Transverse colon (tissue), 4 donors: ENCODE measurements around the gene AIMP2. TPM values are rescaled to one million over a fixed set of nuclear protein-coding genes. Genes with fewer than 3 reads are reported as not detected.
"Not testable (repeated sequence)": the region's sequence is repeated elsewhere in the genome, so short reads cannot be mapped to it uniquely, and the experiment has no call there.

Experiments used
- DNase-seq: peaks from one replicate; pipeline ENCODE4 v3.0.0-alpha.2; 2019
- H3K27ac ChIP-seq, 4 donors: fragments of 200-600 bp; sonication (generic); 2 replicates each; pipeline ENCODE4 v1.5.1; 2016 to 2018; ENCODE audit warnings: inconsistent platforms in 4 of 4
- H3K27me3 ChIP-seq: fragments of 200-600 bp; sonication (generic); 2 replicates; pipeline ENCODE4 v1.5.1; 2017; ENCODE audit warnings: inconsistent platforms
- H3K36me3 ChIP-seq, 4 donors: fragments of 200-600 bp; sonication (generic); 2 replicates each; pipeline ENCODE4 v1.5.1; 2017 to 2019; ENCODE audit warnings: inconsistent platforms in 4 of 4
- H3K4me1 ChIP-seq, 4 donors: fragments of 200-600 bp; sonication (generic); 2 replicates each; pipeline ENCODE4 v1.5.1; 2017 to 2020; ENCODE audit warnings: inconsistent platforms in 4 of 4
- H3K4me3 ChIP-seq, 4 donors: fragments of 200-600 bp; sonication (generic); 1 replicate in 1 of 4; 2 replicates in 3 of 4; pipeline versions ENCODE4 v1.5.1 to v1.6.1; 2017 to 2019; ENCODE audit warnings: inconsistent platforms in 4 of 4
- H3K9me3 ChIP-seq, 2 donors: fragments of 200-600 bp; sonication (generic); 2 replicates each; pipeline ENCODE4 v1.5.1; 2017 to 2019; ENCODE audit warnings: inconsistent platforms in 2 of 2
- EP300 ChIP-seq: sonication (generic); formaldehyde crosslinking; IDR thresholded peaks from one replicate; pipeline ENCODE4 v1.6.1; 2017; ENCODE audit warnings: antibody characterized with exemption, low read depth
- POLR2A ChIP-seq: fragments of 450-650 bp; IDR thresholded peaks from one replicate; pipeline ENCODE4 v1.6.1; 2016; ENCODE audit warnings: antibody characterized with exemption, mild to moderate bottlenecking, moderate library complexity
- POLR2AphosphoS5 ChIP-seq, 3 donors: sonication (generic); formaldehyde crosslinking; IDR thresholded peaks; one replicate each; pipeline ENCODE4 v1.6.1; 2016; ENCODE audit warnings: antibody characterized with exemption in 3 of 3
- WGBS, 2 donors: methylation state at CpG; one replicate each; pipeline ENCODE4 v1.1.5; 2018; ENCODE audit warnings: low coverage in 1 of 2; 5-methylcytosine and 5-hydroxymethylcytosine counted together
- in situ Hi-C, 4 donors: fragments of 200-750 bp; cut with MboI; loops; one replicate each; pipeline versions ENCODE4 v1.15.0 to v1.15.1; 2017; ENCODE audit warnings: low sequenced_read_pairs in 3 of 4, low pct_ligation_motif_present in 1 of 4, low pct_unique_long_range_greater_than_20kb in 1 of 4
- intact Hi-C: fragments of 100-400 bp; cut with DNase I; formaldehyde crosslinking; loops from one replicate; pipeline ENCODE4 v1.15.1; 2023; ENCODE audit warnings: low total_unique reads
- total RNA-seq, 4 donors: library from RNA; depleted of rRNA; stranded (reverse); fragments of >200 nt; gene quantifications; one replicate each; pipeline ENCODE4 v1.1.0, GENCODE V29; 2016
- TF ChIP-seq, protein P1 (sequence below), 5 experiments: fragments of 200-600 bp in 3 of 5; fragments of 450-650 bp in 2 of 5; sonication (generic) in 3 of 5; IDR thresholded peaks; 1 replicate in 2 of 5; 2 replicates in 3 of 5; pipeline ENCODE4 v1.5.1; 2016 to 2017; ENCODE audit warnings: antibody characterized with exemption in 5 of 5, inconsistent platforms in 3 of 5, mild to moderate bottlenecking in 2 of 5, moderate library complexity in 1 of 5

The AIMP2 gene
- total RNA-seq, result 10 to 100 TPM in 3 of 4 donors, 1 to 10 TPM in 1; 4.9 to 56.8 (median 47.1) TPM

DNA sequence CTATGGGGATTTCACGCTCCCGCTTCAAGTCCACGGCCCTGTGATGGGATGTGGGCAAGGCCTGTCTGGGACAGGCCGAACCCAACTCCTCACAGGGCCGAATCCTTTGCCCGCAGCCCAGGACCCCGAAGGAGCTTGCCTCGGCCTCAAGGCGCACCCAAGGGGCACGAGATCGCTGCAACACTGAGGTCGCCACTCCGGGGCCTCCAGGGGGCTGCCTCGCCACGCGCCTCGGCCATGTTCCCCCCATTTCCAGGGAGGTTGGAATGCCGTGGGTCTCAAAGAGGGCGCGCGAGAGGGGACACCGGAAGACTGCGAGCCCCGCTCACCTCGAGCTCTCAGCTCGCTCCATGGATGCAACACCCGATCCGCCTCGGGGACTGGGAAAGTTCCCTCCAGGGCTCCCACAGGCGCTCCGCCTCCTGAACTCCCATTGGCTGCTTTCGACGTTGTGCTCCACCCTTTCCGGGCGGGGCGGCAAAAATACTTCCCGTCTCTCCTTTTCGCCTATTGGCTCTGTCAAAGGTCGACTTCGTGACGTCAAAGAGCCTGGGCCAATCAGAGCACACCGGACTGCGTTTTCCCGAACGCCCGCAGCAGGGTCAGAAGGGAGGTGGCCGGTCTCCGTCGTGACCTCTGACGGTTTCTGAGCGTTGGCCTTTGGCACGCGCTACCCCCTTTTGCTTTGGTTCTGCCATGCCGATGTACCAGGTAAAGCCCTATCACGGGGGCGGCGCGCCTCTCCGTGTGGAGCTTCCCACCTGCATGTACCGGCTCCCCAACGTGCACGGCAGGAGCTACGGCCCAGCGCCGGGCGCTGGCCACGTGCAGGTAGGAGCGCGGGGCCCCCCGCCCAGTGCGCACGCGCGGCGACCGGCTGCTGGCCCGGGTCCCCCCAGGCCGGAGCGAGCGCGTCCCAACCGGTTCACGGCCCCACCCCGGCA, at the start of gene AIMP2, which contains the start of gene PMS2:
TSS of gene AIMP2 (plus strand) at position 605 of the 944 bp plus-strand sequence. CDS start at position 697, 92 bp downstream.
TSS of gene PMS2 (minus strand) at position 382 of the 944 bp plus-strand sequence. CDS start at position 352, 30 bp downstream.
- no peaks in the 10 kb centered on the region for H3K27me3 ChIP-seq
- H3K9me3 ChIP-seq, result no peaks in the 10 kb centered on the region
- peak within 1 kb of the TSS; percentile 62 to 98 (median 68) for H3K4me3 ChIP-seq
- no peaks in the 10 kb centered on the region for H3K36me3 ChIP-seq
- peak within 1 kb of the TSS; percentile 94 to 98 (median 96) for H3K27ac ChIP-seq
- peaks cover 0 to 55% (median 39%) of the 10 kb centered on the region in 4 donors for H3K4me1 ChIP-seq
- intact Hi-C loops (no loop called here), in situ Hi-C loops (no loop called here)
- 0% methylated on average over 4 to 66 of the region's 84 CpGs for WGBS, 2 donors
- DNase-seq, result peak; percentile 99
- TF ChIP-seq POLR2AphosphoS5 (IDR thresholded peaks at IDR 0.05), result peak; percentile 86 to 89 (median 89)
- peak; percentile 92 for TF ChIP-seq POLR2A
- TF ChIP-seq, protein P1, sequence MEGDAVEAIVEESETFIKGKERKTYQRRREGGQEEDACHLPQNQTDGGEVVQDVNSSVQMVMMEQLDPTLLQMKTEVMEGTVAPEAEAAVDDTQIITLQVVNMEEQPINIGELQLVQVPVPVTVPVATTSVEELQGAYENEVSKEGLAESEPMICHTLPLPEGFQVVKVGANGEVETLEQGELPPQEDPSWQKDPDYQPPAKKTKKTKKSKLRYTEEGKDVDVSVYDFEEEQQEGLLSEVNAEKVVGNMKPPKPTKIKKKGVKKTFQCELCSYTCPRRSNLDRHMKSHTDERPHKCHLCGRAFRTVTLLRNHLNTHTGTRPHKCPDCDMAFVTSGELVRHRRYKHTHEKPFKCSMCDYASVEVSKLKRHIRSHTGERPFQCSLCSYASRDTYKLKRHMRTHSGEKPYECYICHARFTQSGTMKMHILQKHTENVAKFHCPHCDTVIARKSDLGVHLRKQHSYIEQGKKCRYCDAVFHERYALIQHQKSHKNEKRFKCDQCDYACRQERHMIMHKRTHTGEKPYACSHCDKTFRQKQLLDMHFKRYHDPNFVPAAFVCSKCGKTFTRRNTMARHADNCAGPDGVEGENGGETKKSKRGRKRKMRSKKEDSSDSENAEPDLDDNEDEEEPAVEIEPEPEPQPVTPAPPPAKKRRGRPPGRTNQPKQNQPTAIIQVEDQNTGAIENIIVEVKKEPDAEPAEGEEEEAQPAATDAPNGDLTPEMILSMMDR (IDR thresholded peaks at IDR 0.05), result peak in 1 of 5 experiments; percentile 31
- no peak for TF ChIP-seq EP300

DNA sequence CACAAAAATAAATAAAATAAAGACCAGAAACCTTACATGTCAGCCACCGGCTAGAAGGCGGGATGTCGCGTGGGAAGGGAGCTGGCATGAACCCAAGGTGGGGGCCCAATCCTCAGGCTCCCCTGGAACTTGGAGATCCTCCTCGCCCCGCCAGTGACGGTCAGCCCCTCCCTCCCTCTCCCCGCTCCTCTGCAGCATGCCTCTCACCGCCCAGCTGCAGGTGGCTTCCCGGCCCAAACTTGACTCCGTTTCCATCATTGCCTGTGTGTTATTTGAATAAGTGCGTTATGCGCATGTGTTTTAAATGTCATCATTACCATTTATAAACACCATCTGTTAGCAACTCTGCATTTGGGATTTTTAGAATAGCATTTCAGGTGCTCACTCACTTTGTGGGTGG, 45.9 kb upstream of the AIMP2 start:
- H3K4me3 ChIP-seq, H3K9me3 ChIP-seq, intact Hi-C loops, H3K36me3 ChIP-seq, DNase-seq, in situ Hi-C loops, H3K4me1 ChIP-seq, H3K27me3 ChIP-seq, H3K27ac ChIP-seq: not testable (repeated sequence)
- WGBS, 2 donors, result 85% methylated on average over 4 of the region's 13 CpGs; no CpG with 5 or more reads in 1 of the 2 donors

DNA sequence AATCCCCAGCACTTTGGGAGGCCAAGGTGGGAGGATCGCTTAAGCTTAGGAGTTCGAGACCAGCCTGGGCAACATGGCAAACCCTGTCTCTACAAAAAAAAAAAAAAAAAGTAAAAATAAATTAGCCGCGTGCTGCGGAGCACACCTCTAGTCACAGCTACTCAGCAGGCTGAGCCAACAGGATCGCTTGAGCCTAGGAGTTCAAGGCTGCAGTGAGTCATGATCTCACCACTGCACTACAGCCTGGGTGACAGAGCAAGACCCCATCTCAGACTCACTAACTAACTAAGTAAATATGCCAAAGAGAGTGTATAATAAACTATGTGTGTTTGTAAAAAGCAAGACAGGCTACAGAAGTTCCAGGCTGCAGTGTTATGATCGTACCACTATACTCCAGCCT, 45.3 kb upstream of the AIMP2 start:
- DNase-seq, in situ Hi-C loops, intact Hi-C loops, H3K9me3 ChIP-seq, H3K27me3 ChIP-seq, H3K4me1 ChIP-seq, H3K27ac ChIP-seq, H3K4me3 ChIP-seq, H3K36me3 ChIP-seq: not testable (repeated sequence)
- 80% methylated on average over 4 of the region's 7 CpGs; no CpG with 5 or more reads in 1 of the 2 donors for WGBS, 2 donors

DNA sequence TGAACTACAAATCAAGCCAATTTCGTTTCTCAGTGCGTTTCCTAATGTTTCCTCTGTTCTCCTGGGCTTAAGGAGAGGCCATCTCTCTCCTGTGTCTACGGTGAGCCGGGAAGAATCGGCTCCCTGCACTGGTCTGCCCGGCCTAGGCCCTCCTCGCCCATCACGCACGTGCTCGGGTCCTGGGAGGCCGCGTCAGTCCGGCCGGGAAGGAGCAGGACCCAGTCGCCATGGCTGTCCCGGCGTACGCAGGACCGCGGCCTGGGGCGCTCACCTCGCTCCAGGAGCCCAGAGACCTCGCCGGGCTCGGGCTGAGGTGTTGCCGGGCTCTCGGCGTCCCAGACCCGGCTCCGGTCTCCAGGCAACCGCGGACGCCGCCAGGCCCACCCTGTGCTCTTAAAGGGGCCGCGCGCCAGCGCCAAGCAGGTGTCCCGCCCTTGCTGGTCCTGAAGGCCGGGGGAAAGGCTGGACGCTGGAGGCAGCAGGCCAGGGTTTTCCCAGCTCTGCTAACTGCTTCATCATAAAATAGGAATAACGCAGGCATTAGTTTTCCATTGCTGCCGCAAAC, 38.6 kb upstream of the AIMP2 start, which contains the start of gene RSPH10B:
TSS of gene RSPH10B (minus strand) at position 343 of the 565 bp plus-strand sequence. CDS start 3,573 bp downstream, outside the sequence.
- intact Hi-C loops, H3K27ac ChIP-seq, H3K9me3 ChIP-seq, H3K4me3 ChIP-seq, in situ Hi-C loops, H3K36me3 ChIP-seq, H3K4me1 ChIP-seq, DNase-seq, H3K27me3 ChIP-seq: not testable (repeated sequence)
- WGBS, 2 donors, result no CpG with 5 or more reads among the region's 43 CpGs

DNA sequence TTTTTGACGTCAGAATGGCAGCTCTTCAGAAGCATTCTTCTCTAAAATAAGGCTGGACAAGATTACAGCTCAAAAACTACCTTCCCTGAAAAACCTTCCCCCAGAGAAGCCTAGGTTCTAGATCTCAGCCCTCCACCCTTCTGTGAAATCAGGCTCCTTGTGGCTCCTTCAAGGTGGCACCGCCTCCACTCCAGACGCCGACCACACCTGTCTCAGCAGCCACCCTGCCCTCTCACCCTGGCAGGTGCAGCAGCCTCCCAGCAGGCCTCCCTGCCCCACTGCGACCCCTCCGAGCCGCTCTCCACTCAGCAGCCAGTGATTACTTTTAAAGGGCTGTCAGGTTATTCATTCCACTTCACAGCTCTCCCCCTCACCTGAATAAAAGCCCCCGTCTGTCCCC, 35.5 kb upstream of the AIMP2 start:
- H3K4me1 ChIP-seq, H3K27ac ChIP-seq, H3K4me3 ChIP-seq, in situ Hi-C loops, H3K27me3 ChIP-seq, H3K36me3 ChIP-seq, DNase-seq, H3K9me3 ChIP-seq, intact Hi-C loops: not testable (repeated sequence)
- WGBS, 2 donors, result no CpG with 5 or more reads among the region's 8 CpGs

DNA sequence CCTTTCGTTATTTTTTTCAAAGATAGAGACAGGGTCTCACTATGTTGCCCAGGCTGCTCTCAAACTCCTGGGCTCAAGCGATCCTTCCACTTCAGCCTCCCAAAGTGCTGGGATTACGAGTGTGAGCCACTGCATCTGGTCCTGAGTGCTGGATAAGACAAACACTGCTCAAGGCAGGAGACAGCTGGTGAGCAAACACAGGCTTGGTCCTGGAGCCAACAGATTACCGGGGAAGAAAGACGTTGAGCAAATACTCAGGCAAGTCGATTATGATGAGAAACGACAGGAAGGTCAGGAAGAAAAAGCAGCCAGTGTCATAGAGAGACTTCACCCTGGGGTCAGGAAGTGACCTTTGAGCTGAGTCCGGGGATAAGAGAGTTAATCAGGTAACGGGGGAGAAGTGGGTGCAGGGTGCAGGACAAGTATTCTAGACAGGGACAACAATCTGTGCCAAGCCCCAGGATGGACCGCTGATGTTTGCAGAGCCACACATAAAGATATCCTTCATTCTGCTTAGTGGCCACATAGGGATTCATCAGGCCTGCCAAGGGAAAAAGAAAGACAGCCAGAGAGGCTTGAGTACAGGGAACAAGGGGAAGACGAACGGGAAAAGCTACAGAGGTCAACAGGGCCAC, 29.3 kb upstream of the AIMP2 start:
- H3K27ac ChIP-seq, DNase-seq, H3K4me1 ChIP-seq, intact Hi-C loops, H3K9me3 ChIP-seq, H3K27me3 ChIP-seq, H3K4me3 ChIP-seq, H3K36me3 ChIP-seq: not testable (repeated sequence)
- in situ Hi-C loops, result loop anchor here in 2 of 4 donors (25.0 kb wide), 1 partner anchor 117 kb away; no protein-coding TSS in a partner anchor
- WGBS, 2 donors, result 83% methylated on average over 2 of the region's 12 CpGs; no CpG with 5 or more reads in 1 of the 2 donors

DNA sequence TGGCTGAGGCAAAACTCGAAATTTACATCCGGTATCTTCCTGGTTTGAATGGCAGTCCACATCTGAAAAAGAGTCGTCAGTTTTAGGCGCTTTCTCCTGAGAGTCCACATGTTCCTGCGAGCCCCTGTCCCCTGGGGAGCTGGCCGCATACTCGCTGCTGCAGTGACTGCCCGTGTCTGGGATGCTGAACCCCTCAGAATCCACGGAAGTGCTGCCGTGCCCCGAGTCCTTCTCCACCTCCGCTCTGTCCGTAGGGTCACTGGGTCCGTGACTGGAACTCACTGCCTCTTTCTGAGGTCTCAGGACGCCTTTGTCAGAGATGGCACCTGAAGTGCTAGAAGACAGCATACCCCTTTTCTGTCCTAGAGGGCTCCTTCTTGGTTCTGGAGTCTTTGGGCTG, 22.0 kb upstream of the AIMP2 start:
- H3K4me1 ChIP-seq, H3K27me3 ChIP-seq, H3K27ac ChIP-seq, H3K9me3 ChIP-seq, H3K4me3 ChIP-seq, intact Hi-C loops, DNase-seq: not testable (repeated sequence)
- WGBS, 2 donors, result 90% methylated on average over 2 to 15 of the region's 15 CpGs
- peaks cover 0 to 41% (median 4%) of the 10 kb centered on the region in 4 donors for H3K36me3 ChIP-seq
- in situ Hi-C loops, result loop anchor here in 2 of 4 donors (25.0 kb wide), 1 partner anchor 125 kb away; no protein-coding TSS in a partner anchor
